ENCODE results near the gene NCMAP.

DNA sequence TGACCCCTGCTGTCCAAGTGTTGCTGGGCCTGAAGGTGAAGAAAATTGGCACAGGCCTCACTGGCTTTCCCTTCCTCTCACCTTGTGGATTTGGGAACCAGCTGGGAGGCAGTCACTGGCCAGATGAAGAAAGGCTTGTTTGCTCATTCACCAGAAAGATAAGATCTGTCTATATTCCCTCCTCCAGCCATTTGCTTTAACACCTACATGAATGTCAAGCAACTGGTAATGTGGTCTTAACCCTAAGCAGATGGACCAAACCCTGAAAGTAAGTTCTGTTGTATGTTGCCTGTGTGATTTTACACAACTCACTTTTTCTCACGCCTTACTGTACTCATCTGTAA is 76.9 kb downstream of the NCMAP start:
- TF ChIP-seq, protein P1, sequence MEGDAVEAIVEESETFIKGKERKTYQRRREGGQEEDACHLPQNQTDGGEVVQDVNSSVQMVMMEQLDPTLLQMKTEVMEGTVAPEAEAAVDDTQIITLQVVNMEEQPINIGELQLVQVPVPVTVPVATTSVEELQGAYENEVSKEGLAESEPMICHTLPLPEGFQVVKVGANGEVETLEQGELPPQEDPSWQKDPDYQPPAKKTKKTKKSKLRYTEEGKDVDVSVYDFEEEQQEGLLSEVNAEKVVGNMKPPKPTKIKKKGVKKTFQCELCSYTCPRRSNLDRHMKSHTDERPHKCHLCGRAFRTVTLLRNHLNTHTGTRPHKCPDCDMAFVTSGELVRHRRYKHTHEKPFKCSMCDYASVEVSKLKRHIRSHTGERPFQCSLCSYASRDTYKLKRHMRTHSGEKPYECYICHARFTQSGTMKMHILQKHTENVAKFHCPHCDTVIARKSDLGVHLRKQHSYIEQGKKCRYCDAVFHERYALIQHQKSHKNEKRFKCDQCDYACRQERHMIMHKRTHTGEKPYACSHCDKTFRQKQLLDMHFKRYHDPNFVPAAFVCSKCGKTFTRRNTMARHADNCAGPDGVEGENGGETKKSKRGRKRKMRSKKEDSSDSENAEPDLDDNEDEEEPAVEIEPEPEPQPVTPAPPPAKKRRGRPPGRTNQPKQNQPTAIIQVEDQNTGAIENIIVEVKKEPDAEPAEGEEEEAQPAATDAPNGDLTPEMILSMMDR (IDR thresholded peaks at IDR 0.05): no peak
- TF ChIP-seq POLR2A (IDR thresholded peaks at IDR 0.05): no peak
